GM21723 (cell line): ENCODE results near the gene RWDD4.
"Not testable (repeated sequence)": the region's sequence is repeated elsewhere in the genome, so short reads cannot be mapped to it uniquely, and the experiment has no call there.

Experiments
- ATAC-seq: cut with Tn5 transposase; IDR thresholded peaks from one replicate; pipeline ENCODE4 v1.9.1; 2021; ENCODE audit warnings: mild to moderate bottlenecking, moderate library complexity; ENCODE audit not compliant: unreplicated experiment

The RWDD4 gene

DNA sequence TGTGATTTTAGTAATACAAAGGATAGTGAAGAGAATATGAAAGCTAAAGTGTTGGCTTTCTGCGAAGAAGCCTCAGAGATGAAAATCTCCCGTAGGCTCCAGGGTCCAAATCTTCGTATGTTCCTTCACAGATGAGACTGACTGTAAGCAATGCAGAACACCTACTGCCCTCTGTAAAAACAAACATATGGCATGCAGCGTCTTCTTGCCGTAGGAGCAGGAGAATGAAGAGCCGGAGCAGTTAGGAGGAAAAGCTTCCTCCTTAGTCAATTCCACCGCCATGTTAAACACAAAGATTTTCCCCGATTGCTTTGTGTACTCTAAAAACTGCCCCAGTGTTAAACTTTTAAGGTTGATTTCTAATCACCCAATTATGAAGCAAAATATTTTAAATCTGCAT lies 22.5 kb downstream of the RWDD4 start:
- no peak for ATAC-seq

DNA sequence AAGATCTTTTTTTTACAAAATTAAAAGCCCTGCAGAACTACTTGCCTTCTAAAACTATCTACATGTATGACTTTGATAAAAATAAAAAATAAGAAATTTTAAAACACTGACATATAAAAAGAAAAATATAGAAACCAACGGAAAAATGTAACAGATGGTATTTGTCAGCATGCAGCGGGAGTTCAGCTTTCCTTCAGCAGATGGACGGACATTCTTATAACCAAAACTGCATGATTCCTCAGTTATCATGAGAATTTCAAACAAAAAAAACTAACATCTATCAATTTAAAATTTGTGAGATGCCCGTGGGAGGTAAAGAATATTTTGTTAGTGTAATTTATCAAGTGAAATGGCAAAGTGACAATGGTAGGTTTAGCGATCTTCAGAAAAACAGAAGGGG lies 23.2 kb downstream of the RWDD4 start:
- no peak for ATAC-seq

DNA sequence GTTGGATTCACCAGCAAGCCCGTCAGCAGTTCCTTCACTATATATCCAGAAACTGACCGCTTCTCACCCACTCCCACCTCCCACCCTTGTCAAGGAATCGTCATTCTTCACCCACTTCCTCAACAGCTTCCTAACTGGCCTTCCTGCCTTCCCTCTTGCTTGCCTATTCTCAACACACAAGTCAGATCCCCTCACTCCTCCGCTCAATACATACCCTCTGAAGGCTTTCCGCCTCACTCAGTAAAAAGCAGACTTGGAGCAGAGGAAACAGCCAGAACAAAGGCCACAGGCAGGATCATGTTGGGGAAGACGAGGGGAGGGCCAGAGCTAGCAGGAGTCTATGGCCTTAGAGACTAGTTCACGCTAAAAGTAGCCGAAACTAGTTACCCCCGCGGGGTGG lies 23.7 kb downstream of the RWDD4 start:
- ATAC-seq: no peak

DNA sequence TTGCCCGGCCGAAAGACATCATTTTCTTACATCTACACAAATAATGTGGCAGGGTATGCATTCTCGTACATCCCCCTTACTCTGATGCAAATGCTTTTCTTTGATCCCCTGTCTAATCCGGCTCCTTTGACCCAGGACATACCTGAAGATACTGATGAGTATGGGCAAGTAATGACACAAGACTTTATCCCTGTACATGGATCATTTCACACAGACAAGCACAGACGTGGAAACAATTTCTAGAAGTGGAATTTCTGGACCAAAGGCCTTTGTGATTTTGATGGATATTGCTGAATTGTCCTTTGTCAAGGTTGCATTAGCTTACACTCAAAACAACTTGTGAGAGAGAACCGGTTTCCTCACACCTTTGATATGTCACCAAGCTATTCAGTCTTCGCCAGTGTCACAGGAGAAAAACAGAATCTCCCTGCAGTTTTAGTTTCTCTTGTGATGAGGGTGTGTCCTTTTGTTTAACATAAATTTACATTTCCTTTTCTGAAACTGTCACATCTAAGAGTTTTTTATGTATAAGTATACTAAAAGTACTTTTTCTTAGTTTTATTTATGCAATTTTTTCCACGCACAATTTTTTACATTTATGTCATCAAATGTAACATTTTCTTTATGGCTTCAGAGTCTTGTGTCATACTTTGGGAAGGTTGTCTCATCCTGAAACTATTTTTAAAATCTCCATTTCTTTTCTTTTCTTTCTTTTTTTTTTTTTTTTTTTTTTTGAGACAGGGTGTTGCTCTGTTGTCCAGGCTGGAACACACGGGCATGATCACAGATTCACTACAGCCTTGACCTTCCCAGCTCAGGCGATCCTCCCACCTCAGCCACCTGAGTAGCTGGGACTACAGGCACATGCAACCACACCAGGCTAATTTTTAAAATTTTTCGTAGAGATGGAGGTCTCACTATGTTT lies 25.2 kb downstream of the RWDD4 start:
- no peak for ATAC-seq

DNA sequence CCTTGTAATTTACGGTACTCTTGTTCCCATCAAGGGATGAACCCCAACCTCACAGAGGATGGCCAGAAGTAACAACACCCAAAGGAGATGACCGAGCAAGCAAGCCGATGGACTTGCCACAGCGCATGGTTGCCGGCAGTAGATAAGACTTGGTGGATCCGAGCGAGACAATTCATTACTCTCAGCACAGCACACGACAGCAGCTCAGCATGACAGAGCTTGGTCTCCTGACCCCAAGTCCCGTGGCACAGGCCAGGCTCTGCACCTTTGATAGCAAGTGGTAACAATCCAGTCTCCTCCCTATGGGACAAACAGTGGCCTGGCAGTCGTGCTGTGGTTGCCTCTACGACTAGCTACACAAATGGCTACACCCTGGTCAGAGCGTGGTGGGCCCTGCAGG lies 26.3 kb downstream of the RWDD4 start:
- no peak for ATAC-seq

DNA sequence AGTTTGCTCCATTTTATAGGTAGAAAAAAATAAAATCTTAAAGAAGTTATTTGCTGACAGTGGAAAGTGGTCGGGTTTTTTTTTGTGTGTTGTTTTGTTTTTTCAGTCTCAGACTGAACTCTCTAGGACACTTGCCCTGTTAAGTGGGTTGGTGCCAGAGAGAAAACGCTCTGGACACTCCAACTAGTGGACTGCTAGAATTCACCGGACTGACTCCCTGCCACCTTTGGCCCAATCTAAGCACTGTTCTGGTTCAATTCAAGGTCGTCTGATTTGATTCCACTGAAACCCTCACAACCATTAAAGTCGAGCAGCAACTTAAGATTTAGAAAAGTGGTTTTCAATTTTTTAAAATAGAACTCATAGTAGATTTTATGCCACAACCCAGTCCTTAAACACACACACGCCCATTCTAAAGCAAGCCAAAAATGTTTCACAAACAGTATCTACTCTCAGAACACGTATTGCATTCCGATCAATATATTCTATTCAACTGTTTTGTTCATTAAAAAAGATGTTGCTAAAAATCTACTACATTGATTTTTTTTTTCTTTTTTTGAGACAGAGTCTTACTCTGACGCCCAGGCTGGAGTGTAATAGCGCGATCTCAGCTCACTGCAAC lies 27.3 kb downstream of the RWDD4 start:
- no peak for ATAC-seq

DNA sequence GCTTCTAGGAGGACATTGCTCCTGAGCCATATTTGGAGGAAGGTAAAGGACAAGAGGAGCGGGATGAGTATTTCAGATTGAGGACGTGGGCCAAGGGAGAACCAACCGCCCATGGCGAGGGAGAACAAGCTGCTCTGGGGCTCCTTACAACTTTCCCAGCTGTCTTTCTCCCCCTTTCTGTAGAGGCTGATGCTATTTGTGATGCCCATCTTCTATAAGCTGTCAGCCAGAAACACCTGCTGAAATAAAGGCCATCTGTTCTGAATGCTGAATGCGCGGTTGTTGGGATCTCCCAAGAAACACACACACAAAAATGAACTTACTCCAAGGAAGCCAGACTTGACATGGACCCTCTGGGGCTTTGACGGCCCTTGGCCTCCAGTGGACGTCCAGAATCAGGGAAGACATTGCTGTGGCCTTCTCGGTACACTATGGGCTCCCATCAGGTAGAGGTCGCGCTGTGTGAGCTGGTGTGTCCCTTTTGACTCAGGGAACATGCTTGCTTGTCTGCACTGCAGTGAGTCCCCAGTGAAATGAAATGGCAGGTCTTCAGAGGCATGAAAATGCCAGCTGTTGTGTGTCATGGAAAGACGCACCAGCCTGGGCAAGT lies 30.9 kb downstream of the RWDD4 start:
- ATAC-seq: no peak

DNA sequence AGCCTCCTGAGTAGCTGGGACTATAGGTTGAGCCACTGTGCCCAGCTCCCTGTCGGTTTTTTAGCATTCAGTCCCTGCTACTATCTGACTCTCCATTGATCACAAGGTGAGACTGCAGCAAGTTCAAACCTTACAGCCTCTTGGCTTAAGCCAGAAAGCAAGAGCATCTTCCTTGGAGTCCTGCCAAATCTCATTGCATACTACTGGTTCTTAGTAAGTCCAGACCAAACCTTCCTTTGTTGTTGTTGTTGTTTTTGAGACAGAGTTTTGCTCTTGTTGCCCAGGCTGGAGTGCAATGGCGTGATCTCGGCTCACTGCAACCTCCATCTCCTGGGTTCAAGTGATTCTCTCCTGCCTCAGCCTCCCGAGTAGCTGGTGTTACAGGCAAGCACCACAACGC lies 31.7 kb downstream of the RWDD4 start:
- ATAC-seq: not testable (repeated sequence)

DNA sequence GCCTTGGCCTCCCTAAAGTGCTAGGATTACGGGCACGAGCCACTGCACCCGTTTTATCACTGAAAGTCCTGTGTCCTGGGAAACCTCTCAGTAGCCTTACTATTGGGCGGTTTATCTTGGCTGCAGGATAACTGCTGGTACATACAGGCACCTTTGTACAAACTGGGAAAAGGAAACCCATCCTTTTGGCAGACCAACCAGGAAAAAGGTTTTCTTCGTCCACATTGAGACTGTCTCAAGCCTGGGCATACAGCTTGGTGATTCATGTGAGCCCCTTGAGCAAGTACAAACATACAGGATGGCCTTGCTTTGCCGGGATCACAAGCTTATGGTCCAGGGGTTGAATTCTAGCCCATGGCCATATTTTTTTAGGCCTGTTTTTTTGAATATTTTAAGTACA lies 32.8 kb downstream of the RWDD4 start:
- no peak for ATAC-seq

DNA sequence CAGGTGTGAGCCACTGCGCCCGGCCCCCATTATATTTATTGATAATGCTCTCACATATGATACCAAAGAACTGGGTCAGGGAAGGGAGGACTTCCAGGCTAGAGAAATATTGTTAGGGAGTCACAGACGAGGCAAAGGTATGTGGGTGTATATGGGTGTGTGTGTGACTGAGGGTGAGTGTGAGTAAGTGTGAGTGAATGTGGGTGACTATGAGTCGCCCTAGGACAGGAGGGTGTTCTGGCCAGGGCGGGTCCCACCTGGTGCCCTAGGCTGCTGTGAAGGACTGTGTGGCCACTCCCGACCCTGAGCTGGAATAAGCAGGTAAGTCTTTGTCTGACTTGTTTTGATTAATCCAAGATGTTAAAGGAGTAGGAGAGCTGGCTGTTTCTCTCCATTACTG lies 34.4 kb downstream of the RWDD4 start:
- no peak for ATAC-seq

DNA sequence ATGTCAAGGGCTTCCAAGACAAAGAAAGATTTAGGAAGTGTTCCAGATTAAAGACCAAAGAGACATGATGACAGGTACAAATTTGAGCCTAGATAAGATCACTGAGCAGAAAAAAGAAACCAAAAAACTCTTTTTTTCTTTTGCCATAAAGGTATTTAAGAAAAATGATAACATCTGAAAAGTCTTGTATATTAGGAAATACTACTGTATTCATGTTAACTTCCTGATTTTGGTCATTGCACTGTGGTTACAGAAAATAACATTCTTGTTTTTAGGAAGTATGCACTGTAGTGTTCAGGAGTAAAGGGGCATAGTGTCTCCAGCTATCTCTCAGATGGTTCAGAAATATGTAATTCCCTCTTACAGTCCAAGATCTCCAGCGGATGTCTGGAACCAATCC lies 37.1 kb downstream of the RWDD4 start:
- ATAC-seq: no peak

DNA sequence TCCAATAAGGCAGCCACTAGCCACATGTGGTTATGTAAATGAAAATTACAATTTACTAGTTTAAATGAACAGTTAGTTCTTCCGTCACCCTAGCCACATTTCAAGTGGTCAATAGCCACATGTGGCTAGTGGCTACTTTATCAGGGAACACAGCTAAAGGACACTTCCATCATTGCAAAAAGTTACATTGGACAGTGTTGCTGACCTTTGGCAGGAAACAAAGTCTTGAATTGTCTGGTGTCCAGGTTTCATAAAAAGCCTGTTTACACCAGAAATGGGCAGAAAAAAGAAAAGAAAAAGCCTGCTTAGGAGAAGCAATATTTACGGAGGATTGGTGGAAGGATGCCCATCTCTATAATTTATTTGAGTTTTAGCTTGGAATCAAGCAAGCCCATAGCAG lies 38.6 kb downstream of the RWDD4 start:
- ATAC-seq: no peak

DNA sequence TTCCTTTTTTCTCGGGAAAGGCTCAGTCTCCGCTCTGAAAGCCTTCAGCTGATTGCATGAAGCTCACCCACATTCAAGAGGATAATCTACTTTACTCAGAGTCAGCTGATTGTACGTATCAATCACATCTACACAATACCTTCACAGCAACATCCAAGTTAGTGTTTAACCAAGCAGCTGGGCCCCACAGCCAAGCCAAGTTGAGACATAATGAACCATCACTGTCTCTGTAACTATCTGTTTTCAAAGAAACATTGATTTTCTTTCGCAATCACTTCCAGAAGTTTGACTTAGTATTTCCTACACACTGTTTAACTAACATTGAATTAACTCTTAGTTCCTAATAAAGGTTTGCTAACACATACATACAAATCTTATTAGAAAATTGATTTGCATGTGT lies 40.3 kb downstream of the RWDD4 start:
- ATAC-seq: no peak

DNA sequence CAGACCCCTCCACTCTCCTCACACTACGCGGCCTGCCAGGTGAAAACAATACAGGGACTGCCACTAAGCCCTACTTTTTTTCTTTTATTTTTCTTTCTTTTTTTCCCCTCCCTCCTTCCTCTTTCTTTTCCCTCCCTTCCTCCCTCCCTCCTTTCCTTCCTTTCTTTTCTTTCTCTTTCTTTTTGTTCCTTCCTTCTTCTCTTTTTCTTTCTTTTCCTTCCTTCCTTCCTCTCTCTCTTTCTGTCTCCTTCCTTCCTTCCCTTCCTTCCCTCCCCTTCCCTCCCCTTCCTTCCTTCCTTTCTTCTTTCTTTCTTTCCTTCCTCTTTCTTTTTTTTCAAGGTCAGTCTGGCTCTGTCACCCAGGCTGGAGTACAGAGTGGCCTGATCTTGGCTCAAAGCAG lies 41.9 kb downstream of the RWDD4 start:
- ATAC-seq: no peak

DNA sequence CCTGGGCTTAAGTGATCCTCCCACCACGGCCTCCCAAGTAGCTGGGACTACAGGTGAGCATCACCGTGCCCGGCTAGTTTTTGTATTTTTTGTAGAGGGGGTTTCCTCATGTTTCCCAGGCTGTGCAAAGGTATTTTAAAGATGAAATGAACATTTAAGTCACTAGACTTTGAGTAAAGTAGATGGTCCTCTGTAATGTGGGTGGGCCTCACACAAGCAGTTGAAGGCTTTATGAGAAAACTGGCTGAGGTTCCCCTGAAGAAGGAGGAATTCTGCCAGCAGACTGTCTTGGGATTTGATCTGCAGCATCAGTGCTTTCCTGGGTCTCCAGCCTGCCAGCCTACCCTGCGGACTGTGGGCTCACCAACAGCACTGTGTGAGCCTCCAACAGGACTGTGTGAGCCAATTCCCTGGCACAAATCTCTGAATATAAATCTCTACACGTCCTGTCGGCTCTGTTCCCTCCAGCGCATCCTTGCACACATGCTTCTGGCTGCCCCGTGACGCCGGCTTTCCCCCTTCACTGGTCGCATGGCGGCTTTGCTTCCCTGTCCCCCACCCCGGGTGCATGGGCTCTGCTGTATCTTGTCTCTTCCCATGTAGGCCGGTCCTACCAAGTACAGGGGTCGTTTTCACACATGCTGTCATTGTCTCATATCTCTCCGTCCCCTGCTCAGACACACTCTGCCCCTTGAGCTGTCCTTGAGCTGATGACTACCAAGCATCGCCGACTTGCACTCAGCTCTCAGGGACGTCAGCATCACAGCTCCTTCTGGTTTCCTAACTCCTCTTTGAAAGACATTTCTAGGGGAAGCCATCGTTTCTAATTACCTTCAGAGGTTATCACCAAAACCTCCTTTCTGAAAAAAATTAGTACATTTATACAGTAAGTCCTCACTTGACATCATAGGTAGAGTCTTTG lies 46.4 kb downstream of the RWDD4 start:
- ATAC-seq: no peak

DNA sequence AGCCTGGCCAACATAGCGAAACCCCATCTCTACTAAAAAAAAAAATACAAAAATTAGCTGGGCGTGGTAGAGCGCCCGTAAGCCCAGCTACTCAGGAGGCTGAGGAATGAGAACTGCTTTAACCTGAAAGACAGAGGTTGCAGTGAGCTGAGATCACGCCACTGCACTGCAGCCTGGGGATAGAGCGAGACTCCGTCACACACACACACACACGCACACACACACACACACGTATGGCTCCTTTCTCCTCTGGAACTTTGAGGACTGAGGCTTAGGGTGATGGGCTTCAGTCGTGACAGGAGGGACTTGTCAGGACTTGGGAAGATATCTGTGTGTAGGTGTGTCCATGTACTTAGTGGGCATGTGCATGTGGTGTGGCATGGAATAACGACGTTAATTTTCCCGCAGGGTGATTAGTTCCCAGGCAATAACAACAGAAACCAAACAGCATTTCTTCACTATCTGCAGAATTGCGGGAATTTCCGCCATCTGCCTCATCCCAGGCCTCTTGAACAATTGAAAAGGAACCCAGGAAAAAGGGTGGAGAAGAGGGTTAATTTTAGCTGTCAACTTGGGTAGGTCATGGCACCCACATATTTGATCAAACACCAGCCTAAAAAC lies 47.7 kb downstream of the RWDD4 start:
- ATAC-seq: no peak

DNA sequence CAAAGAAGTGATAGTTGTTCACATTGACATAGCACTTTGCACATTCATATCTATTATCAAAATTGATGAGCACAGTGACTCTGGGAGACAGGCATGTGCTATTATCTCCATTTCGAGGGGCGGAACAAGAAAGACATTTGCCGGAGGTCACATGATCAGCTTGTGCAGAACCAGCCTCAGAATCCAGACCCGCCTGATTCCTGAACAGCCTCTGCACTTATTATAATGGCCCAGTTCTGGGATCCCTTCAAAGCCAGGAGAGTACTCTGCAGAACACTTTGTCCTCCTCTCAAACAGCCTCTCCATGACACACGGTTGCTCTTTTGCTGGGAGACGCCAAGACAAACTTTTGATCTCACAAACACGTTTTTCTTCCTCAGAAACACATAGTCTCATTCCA lies 48.4 kb downstream of the RWDD4 start:
- ATAC-seq: no peak

DNA sequence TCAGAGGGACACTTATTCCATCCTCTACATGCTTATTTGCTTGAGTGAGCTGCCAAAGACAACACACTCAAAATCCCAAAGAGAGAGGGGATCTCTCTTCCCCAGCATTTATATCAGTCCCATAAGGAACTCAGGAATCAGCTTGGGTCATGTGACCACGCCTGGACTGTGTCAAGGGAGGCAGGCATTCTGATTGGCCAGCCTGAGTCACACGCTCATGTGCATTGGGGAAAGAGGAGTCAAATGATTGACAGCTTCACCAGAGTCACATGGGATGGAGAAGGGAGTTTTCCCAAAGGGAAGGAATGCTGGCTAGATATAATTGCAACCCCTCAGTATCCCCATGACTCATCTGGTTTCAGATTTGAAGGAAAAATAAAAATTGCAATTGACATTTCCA lies 49.0 kb downstream of the RWDD4 start:
- ATAC-seq: no peak

DNA sequence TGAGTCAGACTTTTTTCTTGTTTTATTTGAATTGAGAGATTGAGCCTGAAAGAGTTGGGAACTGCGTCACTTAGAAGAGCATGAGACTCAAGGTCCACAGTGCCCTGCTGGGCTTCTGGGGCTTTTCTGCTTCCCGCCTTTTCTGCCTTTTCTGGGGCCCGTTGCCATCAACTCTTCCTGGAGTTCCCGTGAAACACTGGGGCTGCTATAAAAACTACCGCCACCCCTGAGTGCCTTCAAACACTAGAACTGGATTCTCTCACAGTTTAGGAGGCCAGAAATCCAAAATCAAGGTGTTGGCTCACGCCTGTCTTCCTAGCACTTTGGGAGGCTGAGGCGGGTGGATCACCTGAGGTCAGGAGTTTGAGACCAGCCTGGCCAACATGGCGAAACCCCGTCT lies 49.8 kb downstream of the RWDD4 start:
- no peak for ATAC-seq

DNA sequence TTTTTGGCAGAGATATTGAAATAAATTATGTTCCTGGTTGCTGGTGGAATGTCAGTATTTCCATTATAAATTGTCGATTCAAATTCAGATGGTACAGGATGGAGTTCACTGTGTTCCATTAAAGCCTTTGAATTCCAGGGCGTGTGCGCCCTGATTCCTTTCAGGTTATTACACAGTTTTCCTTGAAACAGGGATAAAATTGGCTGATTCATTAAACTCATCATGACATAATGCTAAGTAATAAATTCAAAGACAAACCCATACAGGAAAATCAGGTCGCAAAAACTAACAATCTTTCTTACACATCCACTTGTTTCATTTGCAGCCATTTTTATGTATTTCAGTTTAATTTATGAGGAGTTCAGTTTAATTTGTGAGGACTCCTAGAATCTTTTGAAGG lies 51.1 kb downstream of the RWDD4 start:
- ATAC-seq: no peak

DNA sequence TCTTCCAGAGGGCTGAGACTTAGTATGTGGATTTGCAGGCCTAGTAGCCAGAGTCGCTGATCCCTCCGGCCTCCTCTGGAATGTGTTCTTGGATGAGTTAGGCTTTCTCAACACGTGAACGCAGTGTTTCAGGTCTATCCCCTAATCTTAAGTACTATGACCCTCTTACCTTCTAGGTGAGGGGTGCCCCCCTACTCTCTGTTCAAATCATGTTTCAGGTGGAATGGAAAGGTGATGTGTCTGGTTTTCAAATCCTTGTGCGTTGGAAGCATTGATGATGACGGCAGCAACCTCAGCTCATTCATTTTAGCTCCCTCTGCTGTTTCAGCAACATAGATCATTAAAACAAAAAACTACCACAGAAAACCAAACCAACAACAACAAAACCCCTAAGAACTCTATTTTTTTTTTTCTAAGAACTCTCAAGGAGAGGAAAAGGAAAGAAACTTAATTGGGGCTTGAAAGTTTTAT lies 56.4 kb downstream of the RWDD4 start:
- no peak for ATAC-seq
